OCI-LY3 (cell line): ENCODE results near the gene CIDEB.

Experiments used
- EZH2phosphoT487 ChIP-seq: fragments of 200-600 bp; shearing (Covaris generic); IDR thresholded peaks from 2 replicates; pipeline ENCODE4 v1.6.1; 2018; ENCODE audit warnings: antibody characterized with exemption, mixed run types, low read depth
- TF ChIP-seq, protein P1 (sequence below): fragments of 200-600, 300-600 bp; sonication (generic); IDR thresholded peaks from 2 replicates; pipeline ENCODE4 v1.5.1; 2014; ENCODE audit warnings: antibody characterized with exemption, low read length, low read depth

DNA sequence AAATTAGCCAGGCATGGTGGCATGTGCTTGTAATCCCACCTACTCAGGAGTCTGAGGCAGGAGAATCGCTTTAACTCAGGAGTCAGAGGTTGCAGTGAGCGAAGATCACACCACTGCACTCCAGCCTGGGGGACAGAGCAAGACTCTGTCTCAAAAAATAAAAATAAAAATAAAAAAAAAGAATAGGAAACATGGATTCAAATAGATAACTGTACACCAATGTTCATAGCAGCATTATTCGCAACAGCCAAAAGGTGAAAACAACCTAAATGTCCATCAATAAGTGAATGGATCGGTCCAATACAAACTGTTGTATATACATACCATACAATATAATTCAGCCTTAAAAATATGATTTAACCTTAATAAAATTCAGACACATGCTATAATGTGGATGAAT is 35.1 kb upstream of the CIDEB start:
- TF ChIP-seq, protein P1, sequence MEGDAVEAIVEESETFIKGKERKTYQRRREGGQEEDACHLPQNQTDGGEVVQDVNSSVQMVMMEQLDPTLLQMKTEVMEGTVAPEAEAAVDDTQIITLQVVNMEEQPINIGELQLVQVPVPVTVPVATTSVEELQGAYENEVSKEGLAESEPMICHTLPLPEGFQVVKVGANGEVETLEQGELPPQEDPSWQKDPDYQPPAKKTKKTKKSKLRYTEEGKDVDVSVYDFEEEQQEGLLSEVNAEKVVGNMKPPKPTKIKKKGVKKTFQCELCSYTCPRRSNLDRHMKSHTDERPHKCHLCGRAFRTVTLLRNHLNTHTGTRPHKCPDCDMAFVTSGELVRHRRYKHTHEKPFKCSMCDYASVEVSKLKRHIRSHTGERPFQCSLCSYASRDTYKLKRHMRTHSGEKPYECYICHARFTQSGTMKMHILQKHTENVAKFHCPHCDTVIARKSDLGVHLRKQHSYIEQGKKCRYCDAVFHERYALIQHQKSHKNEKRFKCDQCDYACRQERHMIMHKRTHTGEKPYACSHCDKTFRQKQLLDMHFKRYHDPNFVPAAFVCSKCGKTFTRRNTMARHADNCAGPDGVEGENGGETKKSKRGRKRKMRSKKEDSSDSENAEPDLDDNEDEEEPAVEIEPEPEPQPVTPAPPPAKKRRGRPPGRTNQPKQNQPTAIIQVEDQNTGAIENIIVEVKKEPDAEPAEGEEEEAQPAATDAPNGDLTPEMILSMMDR, result no peak
- no peak for TF ChIP-seq EZH2phosphoT487
